PC-9 (cell line): ENCODE measurements around the gene WFDC12.

ENCODE experiments used
- CTCF ChIP-seq: fragments of 200-600 bp; sonication (generic); conservative IDR thresholded peaks from 2 replicates; pipeline ENCODE4 v1.6.1; 2017; ENCODE audit warnings: mixed run types, antibody characterized with exemption, mild to moderate bottlenecking, moderate library complexity
- EZH2 ChIP-seq: fragments of 200-600 bp; sonication (generic); IDR thresholded peaks from 2 replicates; pipeline ENCODE4 v1.8.0; 2017; ENCODE audit warnings: antibody characterized with exemption, low read depth

- TF ChIP-seq CTCF (no peak), EZH2 (no peak)
Measured at GRCh38 chr20:45085867-45086266, 38.4 kb downstream of the WFDC12 start.
